Measurements from ENCODE around the gene SBK3. TPM values are rescaled to one million over a fixed set of nuclear protein-coding genes. Genes with fewer than 3 reads are reported as not detected.

SBK3 gene
- total and polyA plus RNA-seq, 2 of the 8 experiments (the other 6 are each of a cell fraction or from before 2014, with no cell fraction given): 0.76 to 1.5 TPM

GRCh38 chr19:55545443-55545842, at the start of gene SBK3 (continued):
- TF ChIP-seq HDAC2 (IDR thresholded peaks at IDR 0.05; ENCODE audit: borderline replicate concordance in 1 of 2, low read depth in 2 of 2, low read length in 2 of 2): no peak
